ENCODE measurements around the gene SPARCL1.
"Not testable (repeated sequence)": the region's sequence is repeated elsewhere in the genome, so short reads cannot be mapped to it uniquely, and the experiment has no call there.

SPARCL1 gene, protein sequence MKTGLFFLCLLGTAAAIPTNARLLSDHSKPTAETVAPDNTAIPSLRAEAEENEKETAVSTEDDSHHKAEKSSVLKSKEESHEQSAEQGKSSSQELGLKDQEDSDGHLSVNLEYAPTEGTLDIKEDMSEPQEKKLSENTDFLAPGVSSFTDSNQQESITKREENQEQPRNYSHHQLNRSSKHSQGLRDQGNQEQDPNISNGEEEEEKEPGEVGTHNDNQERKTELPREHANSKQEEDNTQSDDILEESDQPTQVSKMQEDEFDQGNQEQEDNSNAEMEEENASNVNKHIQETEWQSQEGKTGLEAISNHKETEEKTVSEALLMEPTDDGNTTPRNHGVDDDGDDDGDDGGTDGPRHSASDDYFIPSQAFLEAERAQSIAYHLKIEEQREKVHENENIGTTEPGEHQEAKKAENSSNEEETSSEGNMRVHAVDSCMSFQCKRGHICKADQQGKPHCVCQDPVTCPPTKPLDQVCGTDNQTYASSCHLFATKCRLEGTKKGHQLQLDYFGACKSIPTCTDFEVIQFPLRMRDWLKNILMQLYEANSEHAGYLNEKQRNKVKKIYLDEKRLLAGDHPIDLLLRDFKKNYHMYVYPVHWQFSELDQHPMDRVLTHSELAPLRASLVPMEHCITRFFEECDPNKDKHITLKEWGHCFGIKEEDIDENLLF

DNA sequence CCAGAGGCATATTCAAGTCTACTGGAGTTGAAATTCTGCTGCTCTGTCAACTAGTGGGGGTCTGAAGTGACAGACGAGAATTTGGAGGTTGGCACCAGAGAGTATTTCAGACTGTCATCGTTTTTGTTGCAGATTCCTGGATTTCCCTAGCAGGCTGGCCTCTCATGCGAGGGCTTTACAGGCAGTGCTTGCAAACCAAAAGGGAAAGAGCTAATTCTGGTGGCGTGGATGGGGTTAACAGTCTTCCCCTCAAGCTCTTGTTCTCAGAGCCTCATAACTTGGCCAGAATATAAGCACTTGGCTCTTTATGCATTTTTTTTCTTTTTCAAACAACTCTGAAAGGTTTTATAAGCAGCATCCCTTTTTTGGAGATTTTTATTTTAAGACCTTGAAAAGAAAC, at the start of gene SPARCL1:
SPARCL1 (minus strand) TSS at position 190 of the 400 bp plus-strand sequence. CDS start 29,802 bp downstream, outside the sequence.
- no peak for DNase-seq

DNA sequence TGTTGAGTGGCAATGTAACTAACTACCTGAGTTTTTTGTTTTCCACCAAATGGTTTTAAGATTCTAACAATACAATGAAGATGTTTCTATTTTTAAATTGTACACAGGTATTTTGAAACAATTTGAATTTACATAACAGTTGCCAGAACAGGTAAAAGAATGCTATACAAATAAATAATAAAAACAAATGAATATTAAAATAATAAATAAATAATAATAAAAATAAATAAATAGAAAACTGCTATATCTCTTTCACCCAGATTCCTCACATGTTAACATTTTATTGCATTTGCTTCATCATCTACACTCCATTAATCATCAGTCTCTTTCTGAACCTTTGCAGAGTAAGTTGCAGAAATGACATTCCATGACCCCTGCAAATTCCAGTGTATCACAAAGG, 46.8 kb upstream of the SPARCL1 start:
- DNase-seq, result no peak

- DNase-seq, result no peak
Observed at GRCh38 chr4:87575408-87575807, 46.2 kb upstream of the SPARCL1 start.

DNA sequence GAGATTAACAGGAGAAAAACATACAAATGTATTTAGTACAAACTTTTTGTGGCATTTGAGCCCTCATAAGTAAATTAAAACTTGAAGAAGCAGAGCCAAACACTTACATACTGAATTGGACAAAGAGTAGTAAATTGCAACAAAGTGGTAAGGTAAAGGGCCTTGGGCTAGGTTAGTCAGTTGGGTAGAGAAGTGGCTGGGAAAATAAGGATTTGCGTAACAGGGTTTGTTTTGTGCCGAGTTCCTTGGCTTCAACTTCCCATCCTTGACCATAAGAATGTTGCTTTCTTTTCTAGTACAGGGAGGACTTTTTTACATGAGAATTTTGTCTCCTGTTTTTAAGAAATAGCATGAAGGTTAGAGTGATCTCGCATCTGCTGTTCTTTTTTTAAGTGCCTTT, 45.8 kb upstream of the SPARCL1 start:
- no peak for DNase-seq

DNA sequence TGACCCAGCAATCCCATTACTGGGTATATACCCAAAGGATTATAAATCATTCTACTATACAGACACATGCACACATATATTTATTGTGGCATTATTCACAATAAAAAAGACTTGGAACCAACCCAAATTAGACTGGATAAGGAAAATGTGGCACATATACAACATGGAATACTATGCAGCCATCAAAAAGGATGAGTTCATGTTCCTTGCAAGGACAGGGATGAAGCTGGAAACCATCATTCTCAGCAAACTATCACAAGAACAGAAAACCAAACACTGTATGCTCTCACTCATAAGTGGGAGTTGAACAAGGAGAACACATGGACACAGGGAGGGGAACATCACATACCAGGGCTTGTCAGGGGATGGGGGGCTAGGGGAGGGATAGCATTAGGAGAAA, 45.2 kb upstream of the SPARCL1 start:
- DNase-seq, result not testable (repeated sequence)

DNA sequence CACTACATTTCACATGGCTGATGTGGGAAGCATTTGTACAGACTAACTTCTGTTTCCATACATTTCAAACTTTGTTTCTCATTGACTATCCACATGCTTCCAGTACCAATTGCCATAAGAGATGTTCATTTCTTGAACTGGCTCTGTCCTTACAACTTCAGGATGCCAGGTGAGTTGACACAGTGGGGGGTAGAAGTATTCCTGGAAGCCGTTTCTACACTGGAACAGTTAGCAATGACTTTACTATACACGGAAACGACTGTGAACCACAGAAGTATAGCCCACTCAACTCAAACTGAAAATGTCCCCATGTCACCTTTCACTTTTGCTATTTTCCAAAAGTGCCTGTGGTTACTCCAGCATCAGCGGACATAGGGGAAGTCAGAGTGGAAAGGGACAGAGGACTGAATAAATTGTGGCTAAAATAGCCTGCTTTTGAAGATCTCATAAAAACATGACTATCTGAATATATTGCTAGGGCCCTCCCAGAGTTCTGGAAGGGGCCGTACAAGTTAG, 41.2 kb upstream of the SPARCL1 start:
- DNase-seq, result no peak

GRCh38 chr4:87567191-87567590, 38.0 kb upstream of the SPARCL1 start:
- no peak for DNase-seq

GRCh38 chr4:87566276-87566675, 37.1 kb upstream of the SPARCL1 start:
- no peak for DNase-seq

GRCh38 chr4:87565746-87566145, 36.6 kb upstream of the SPARCL1 start:
- no peak for DNase-seq

- no peak for DNase-seq
Observed at GRCh38 chr4:87560802-87561201, 31.6 kb upstream of the SPARCL1 start.

- DNase-seq, result peak; percentile 80
Observed at GRCh38 chr4:87559090-87559837, 30.1 kb upstream of the SPARCL1 start.

DNA sequence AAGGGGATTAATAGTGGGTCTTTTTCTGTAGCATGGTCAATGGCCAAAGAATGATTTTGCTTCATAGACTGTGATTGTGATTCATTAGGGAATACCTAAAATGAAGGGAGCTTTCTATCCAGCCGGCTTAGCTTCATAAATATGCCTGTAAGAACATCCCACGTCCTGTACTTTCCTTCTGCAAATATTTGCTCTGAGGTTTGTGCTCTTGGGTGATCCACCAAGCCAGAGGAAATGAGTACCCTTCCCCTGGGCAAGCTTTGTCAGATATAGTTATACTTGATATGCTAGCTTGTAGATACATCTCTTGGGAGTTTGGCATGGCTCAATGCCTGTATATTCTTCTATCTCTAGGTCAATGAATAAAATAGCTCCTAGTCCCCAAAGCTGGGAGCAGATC, 28.2 kb upstream of the SPARCL1 start:
- no peak for DNase-seq

DNA sequence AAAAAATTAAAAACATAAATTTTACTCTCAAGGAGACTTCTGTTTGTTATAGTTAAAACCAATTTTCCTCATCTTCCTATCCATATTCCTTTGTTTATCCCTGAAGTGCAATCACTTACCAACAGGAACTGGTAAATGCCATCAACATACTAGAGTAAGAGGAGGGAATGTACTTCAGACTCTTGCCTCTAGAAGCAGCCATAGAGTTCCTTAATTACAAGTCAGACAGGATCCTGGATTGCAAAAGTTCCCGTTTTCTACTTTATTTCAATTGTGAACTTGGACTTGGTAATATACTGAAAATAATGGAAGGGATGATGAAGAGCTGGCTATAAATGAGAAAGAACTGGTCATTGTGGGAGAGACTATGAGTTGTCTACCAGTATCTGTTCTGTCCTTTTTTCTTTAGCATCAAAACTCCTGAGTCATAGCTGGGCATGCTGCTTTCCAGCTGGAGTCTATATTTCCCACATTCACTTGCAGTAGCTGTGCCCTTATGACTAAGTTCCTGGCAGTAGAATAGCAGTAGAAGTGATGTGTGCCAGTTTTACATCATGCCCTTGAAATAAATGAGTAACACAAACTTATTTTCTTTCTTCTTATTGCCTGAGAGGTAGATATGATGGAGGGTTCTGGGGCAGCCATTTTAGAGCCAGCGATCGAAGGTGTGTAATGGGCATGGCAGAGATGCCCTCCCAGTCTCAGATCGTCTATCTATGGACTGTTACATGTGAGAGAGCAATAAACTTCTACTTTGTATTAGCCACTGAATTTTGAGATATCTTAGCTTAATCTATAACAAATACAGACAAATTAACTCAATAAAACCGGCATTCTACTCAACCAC, 26.8 kb upstream of the SPARCL1 start:
- no peak for DNase-seq

- no peak for DNase-seq
Observed at GRCh38 chr4:87553182-87553581, 24.0 kb upstream of the SPARCL1 start.

DNA sequence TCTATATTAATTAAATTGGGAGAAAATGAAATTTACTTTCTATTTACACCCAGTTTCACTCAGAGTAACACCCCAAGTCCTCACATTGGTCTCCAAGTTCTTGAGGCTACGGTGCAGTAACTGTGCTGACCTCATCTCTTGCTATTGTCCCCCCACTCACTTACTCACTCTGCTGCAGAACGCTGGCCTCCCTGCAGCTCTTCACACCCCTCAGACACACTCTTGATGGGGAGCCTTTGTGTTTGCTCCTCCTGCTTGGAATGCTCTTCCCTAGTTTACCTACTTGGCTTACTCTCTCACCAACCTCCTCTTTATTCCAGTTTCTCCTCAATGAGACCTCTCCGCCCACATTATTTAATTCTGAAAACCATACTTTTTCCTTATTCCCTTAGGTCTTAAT, 22.2 kb upstream of the SPARCL1 start:
- no peak for DNase-seq

DNA sequence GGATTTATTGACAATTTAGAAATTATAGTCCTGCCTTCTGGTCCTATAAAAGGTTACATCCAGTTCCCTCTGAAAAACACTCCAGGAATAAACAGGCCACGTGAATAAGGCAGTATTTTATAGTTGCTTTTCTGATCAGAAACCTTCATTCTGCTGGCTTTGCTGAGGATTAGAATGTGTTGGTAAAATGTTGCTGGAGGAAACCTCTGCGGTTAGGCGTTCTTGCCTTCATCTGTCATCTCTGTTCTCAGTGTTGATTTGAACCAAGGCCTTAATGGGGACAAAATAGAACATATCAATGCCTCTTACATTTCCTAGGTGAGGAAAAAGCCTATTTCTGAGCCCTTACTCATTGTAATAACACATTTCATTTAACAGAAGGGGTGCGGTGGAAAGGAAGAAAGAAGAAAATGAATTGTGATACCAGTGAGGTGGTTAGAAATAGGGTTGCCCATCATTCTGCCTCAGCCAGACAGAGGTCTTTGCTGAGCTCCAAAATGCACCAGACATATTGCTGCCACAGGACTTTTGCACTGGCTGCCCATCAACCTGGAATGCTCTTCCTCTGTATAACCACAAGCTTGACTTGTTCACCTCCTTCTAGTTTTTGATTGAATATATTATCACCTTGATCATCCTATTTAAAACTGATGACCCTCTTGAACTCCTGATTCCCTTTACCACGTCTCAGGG, 18.0 kb upstream of the SPARCL1 start:
- DNase-seq, result no peak

- no peak for DNase-seq
Observed at GRCh38 chr4:87545052-87545451, 15.9 kb upstream of the SPARCL1 start.

DNA sequence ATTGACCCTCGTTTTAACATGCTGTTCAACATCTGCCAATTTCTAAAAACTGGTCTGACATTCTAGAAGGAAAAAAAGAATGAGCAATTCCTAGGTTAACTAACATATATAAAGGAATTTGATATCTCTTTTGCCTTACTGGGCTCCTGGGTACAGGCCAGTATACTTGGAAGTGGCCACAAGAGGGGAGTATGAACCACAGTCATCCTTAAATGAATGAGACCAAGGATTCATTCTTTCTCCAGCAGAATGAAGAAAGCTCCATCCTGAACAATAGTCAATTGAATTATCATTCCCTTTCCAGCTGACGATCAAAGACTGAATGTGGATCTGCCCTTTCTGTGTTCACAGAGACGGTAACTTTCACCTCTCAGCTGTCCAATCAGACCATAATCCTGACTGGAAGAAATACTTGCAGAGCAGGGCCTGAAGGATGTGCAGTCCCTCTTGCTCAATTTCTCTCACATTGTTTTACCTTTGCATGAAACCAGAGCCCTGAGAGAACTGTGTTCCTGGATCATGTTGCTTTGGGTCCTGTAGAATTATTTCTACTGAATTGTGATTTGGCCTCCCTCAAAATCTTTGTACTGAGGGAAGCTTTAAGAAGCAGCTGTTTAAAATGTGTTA, 14.8 kb upstream of the SPARCL1 start:
- no peak for DNase-seq

DNA sequence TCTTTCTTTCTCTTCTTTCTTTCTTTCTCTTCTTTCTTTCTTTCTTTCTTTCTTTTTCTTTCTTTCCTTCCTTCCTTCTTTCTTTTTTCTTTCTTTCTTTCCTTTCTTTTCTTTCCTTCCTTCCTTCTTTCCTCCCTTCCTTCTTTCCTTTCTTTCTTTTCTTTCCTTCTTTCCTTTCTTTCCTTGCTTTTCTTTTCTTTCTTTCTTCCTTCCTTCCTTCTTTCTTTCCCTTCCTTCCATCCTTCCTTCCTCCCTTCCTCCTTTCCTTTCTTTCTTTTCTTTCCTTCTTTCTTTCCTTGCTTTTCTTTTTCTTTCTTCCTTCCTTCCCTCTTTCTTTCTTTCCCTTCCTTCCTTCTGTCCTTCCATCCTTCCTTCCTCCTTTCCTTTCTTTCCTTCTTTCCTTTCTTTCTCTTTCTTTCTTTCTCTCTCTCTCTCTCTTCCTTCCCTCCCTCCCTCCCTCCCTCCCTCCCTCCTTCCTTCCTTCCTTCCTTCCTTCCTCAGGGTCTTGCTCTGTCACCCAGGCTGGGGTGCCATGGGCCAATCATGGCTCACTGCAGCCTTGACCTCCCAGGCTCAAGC, 13.6 kb upstream of the SPARCL1 start:
- no peak for DNase-seq

DNA sequence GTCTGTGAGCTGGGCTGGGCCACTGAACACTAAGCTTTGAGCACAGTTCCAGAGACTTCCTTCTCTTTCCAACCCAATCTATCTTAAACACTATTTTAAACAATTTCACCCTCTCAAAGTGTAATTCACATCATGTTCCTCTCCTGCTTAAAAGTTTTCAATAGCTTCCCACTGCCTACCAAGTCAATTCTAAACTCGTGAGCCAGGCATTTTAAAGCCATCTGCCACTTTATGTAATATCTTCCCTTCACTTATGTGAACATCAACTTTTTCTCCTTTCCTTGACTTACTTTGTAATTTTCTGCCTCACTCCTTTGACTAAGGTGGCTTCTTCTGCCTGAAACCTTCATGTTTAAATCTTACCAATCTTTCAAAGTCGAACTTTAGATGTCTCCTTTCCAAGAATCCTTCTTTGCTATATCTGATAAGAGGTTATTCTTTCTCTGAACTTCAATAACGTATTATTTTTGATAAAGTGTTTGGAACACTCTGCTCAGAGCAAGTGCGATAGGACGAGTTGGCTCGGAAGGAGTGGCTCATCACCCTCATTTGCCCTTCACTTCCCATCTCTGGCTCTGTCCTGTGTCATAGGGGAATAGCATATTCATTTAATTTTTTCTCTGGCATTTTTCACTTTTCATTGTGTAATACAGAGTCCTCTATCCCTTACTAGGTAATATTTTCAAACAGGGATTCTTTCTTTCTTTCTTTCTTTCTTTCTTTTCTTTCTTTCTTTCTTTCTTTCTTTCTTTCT, 13.0 kb upstream of the SPARCL1 start:
- DNase-seq, result no peak

Data from NCI-H1105 treated with DMSO at 0.1 percent for 48 hours (cell line).